Right ventricle myocardium inferior (tissue), 1 donor: Measurements from ENCODE around the gene GPX4. TPM values are rescaled to one million over a fixed set of nuclear protein-coding genes. Genes with fewer than 3 reads are reported as not detected.

ENCODE experiments used
- ATAC-seq: fragments of 200-7000 bp; cut with Tn5 transposase; one replicate; pipeline ENCODE4 v1.9.1; 2020; ENCODE audit warnings: mild to moderate bottlenecking, moderate library complexity
- DNase-seq: peaks from one replicate; pipeline ENCODE4 v3.0.0; 2021; ENCODE audit errors: missing footprints
- intact Hi-C: fragments of 100-400 bp; cut with DNase I; formaldehyde crosslinking; loops from one replicate; pipeline ENCODE4 v1.11.0; 2022
- total RNA-seq: library from RNA; stranded (reverse); fragmentation: NEBNext Ultra II Directional; extraction: Animal tissue kit (Norgen Biotek cat#: 25700); gene quantifications from one replicate; pipeline ENCODE4 v1.2.1, GENCODE V29; 2021
- donor health status: DM: no; HTN: yes; CAD: no; lungs with severe emphysema.

GPX4 gene
- total RNA-seq, 1 donor from 2014 or later = 361 TPM

- ATAC-seq = no peak
- DNase-seq = peak; percentile 48
- intact Hi-C loops = no loop called here
Measured at GRCh38 chr19:1093811-1094553, 9.8 kb upstream of the GPX4 start.

DNA sequence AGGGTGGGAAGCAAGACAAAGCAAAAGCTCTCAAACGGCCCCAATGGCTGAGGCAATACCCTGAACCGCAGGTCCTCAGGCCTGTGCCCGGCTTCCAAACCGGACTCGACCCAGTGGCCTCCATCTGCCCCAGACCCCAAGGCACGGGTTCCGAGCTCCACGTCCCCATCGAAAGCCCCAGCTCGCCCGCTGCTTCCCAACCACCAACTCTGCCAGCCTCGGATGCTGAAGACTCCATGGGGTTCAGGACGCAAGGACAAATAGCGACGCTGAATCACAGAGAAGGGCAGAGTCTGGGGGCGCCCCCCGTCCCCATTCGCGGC lies 9.2 kb upstream of the GPX4 start:
- DNase-seq (peak; percentile 11), ATAC-seq (no peak)
- intact Hi-C loops = no loop called here

DNA sequence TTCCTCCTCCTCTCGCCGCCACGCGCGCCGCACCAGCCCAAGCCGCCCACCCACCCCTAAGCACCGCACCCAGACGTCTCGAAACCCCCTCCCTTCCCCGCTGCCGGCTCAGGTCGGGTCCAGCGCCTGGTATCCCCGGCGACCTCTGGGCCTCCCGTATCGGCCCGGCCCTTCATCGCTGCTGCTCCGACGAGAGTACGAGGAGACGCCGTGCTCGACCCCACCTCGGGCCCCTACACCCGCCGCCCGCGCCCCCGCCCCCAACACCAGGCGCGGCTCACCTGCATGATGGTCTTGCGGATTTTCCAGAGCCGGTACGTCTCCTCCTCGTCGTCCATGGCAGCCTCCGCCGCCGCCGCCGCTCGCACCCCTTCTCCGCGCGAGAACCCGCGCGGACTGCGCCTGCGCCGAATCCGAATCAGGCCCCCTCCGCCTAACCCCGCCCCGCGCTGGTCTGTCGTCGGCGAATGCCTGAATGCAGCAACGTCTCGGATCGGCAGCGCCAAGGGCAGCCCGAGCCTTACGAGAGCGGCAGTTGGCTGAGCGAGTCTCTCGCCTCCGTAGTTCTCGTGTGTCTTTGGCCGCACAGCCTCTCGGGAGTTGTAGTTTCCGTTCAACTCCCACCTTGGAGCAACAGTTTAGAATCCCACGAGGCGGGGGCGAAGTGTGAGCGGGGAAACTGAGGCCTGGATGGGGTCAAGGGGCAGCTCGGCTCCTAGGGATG lies 8.7 kb upstream of the GPX4 start, which contains the start of gene POLR2E:
POLR2E (minus strand) TSS at position 398 of the 724 bp plus-strand sequence; CDS start at position 338, 60 bp downstream.
- DNase-seq (peak; percentile 100), ATAC-seq (peak; percentile 96)
- intact Hi-C loops = loop anchor here (5.0 kb wide), 1 partner anchor 53 kb away; the partner anchor contains the start of gene ABCA7

- ATAC-seq = no peak
- intact Hi-C loops = loop anchor here (5.0 kb wide), 1 partner anchor 55 kb away; the partner anchor contains the start of gene ABCA7
- no peak for DNase-seq
Measured at GRCh38 chr19:1097810-1098176, 6.0 kb upstream of the GPX4 start.

DNA sequence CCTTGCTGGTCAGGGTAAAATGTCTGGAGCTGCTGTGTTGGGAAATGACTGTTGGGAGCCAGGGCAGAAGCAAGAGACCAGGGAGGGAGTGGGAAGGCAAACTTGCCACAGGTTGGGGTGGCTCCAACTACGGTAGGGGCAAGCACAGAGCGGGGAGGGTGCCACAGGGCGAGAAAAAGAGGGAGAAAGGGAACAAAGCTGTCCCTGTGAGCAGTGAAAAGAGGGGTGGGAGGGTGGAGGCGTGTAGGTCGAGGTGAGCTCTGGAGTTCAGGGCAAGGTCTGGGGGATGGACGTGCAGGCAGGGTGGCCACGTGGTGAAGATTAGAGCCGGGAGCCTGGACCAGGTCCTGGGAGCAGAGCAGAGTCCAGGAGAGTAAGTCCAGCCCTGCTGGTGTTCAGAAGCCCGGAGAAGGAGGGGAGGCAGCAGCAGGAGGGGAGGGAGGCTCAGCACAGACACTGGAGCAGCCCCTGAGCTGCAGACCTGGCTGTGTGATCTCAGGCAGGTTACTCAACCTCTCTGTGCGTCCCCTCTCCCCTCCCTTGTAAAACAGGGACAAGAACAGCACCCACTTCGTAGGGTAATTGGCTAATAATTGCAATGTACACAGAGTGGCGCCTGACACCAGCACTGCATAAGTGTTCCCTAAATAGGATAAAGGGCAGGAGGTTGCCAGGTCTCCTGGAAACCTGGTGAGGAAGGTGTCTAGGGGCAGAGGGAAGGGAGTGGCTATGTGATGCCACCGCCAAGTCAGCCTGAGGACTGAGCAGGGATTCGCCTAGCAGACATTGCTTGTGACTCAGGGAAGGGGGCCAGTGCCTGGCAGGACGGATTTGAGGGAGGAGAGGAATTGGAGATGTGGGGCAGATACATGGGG lies 5.4 kb upstream of the GPX4 start:
- DNase-seq = no peak
- ATAC-seq = no peak
- intact Hi-C loops = loop anchor here (5.0 kb wide), 1 partner anchor 56 kb away; the partner anchor contains the start of gene ABCA7

- no peak for DNase-seq
- intact Hi-C loops = loop anchor here (5.0 kb wide), 1 partner anchor 304 kb away; the partner anchor contains the start of gene PTBP1
- peak; percentile 29 for ATAC-seq
Measured at GRCh38 chr19:1101337-1101698, 2.5 kb upstream of the GPX4 start.

DNA sequence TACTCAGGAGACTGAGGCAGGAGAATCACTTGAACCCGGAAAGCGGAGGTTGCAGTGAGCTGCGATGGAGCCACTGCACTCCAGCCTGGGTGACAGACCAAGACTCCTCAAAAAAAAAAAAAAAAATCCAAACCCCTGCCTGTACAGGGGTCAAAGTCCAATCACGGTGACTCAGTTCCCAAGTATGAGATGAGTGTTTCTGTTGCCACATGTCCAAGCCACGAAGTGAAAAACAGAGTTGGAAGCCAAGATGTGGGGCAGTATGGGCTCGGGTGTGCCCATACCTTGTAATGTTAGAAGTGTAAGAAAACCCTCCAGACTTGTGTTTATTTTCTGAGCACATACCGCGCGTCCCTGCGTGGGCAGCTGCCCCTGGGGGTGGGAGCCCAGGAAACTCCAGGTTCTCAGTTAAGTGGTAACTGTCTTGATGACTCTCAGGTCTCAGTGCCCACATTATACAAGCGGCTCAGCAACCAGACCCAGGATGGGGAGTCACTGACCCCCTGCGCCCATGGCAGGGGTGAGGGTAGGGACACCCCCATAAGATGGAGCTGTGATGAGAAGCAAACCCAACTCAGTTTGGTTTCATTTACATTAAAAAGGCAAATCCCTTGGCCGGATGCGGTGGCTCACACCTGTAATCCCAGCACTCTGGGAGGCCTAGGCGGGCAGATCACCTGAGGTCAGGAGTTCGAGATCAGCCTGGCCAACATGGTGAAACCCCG lies 1.2 kb upstream of the GPX4 start:
- intact Hi-C loops = loop anchor here (1.0 to 5.0 kb wide), 2 partner anchors 81 to 305 kb away; partner anchors contain the start of genes PTBP1, RNU6-2 and TMEM259
- ATAC-seq (peak; percentile 8), DNase-seq (no peak)

DNA sequence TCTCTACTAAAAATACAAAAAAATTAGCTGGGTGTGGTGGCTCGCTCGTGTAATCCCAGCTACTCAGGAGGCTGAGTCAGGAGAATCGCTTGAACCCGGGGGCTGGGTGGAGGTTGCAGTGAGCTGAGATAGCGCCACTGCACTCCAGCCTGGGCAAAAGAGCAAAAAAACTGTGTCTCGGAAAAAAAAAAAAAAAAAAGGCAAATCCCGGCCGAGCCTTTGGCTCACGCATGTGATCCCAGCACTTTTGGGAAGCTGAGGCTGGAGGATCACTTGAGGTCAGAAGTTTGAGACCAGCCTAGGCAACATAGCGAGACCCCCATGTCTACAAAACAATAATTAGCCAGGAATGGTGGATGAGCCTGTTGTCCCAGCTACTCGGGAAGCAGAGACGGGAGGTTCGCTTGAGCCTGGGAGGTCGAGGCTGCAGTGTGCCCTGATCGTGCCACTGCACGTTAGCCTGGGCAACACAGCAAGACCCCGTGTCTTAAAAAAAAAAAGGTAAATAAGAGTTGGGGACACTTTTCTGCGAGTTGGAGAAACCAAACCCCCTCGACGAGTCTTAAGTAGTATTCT lies 574 bp upstream of the GPX4 start:
- no peak for DNase-seq
- no peak for ATAC-seq
- intact Hi-C loops = loop anchor here (1.0 to 5.0 kb wide), 2 partner anchors 82 to 306 kb away; partner anchors contain the start of genes PTBP1, RNU6-2 and TMEM259

DNA sequence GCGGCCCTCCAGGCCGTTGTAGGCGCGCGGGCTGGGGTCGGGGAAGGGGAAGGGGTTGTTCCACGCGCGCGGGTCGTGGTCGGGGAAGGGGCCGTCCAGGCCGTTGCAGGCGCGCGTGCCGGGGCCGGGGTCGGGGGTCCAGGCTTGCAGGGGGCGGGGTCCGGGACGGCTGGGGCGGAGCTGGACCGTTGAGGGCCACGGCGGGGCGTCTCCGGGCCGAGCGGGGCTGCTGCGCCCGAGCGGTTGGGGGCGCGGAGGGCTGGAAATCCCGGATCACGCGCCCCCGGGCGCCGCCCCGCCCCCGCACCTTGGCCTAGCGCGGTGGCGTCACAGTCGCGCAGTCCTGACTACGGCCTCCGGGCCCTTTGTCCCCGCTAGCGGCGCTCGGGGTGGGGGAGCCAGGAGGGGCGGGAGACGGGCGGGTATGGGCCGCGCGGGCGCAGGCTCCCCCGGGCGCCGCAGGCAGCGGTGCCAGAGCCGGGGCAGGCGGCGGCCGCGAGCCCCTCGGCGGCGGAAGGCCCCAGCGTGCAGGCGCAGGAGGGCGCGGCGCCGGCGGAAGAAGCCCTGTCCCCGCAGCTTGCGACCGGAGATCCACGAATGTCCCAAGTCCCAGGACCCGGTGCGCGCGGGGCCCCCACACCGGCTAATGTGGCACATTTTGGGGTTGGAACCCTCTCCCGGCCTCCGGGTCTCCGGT lies 665 bp downstream of the GPX4 start:
- DNase-seq (peak; percentile 83), ATAC-seq (peak; percentile 38)
- intact Hi-C loops = loop anchor here (5.0 kb wide), 1 partner anchor 307 kb away; the partner anchor contains the start of gene PTBP1

GRCh38 chr19:1105008-1105872 lies 1.4 kb downstream of the GPX4 start:
- no peak for DNase-seq
- intact Hi-C loops = no loop called here
- no peak for ATAC-seq

DNA sequence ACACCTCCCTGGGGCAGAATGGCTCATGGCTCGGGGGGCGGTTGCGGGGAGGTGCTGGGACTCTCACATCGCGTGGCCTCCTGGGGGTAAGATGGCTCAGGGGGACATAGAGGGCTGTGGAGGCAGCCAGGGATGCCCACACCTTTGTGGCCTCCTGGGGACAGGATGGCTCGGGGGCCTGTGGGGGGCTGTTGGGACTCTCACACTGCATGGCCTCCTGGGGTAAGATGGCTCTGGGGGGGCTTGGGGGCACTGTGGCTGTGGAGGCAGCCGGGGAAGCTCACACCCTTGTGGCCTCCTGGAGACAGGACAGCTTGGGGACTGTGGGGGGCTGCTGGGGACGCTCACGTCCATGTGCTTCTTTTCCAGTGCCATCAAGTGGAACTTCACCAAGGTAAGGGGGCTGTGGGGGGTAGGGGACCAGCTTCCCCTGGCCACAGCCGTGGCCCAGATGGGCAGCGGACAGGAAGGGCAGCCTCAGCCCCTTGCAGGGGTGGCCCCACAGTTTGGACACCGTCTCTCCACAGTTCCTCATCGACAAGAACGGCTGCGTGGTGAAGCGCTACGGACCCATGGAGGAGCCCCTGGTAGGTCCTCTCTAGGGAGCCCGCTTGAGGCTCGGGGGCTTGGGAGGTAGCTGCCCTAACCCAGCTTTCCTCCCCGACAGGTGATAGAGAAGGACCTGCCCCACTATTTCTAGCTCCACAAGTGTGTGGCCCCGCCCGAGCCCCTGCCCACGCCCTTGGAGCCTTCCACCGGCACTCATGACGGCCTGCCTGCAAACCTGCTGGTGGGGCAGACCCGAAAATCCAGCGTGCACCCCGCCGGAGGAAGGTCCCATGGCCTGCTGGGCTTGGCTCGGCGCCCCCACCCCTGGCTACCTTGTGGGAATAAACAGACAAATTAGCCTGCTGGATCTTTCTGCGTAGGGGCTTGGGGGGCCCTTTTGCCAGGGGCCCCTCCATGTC lies 2.4 kb downstream of the GPX4 start:
- ATAC-seq (no peak), DNase-seq (no peak)
- intact Hi-C loops = no loop called here

GRCh38 chr19:1106841-1107660 lies 3.3 kb downstream of the GPX4 start:
- intact Hi-C loops = no loop called here
- no peak for DNase-seq

GRCh38 chr19:1107661-1108261 lies 4.0 kb downstream of the GPX4 start:
- ATAC-seq = no peak
- intact Hi-C loops = no loop called here
- DNase-seq = no peak

More at GRCh38 chr19:1106841-1107660, 3.3 kb downstream of the GPX4 start:
- ATAC-seq = no peak
